HG03045 (cell line): ENCODE data around the gene SLC16A3.
"Not testable (repeated sequence)": the region's sequence is repeated elsewhere in the genome, so short reads cannot be mapped to it uniquely, and the experiment has no call there.

ENCODE experiments used
- ATAC-seq: cut with Tn5 transposase; IDR thresholded peaks from one replicate; pipeline ENCODE4 v1.9.1; 2021; ENCODE audit warnings: mild to moderate bottlenecking, moderate library complexity; ENCODE audit not compliant: unreplicated experiment

SLC16A3 gene

DNA sequence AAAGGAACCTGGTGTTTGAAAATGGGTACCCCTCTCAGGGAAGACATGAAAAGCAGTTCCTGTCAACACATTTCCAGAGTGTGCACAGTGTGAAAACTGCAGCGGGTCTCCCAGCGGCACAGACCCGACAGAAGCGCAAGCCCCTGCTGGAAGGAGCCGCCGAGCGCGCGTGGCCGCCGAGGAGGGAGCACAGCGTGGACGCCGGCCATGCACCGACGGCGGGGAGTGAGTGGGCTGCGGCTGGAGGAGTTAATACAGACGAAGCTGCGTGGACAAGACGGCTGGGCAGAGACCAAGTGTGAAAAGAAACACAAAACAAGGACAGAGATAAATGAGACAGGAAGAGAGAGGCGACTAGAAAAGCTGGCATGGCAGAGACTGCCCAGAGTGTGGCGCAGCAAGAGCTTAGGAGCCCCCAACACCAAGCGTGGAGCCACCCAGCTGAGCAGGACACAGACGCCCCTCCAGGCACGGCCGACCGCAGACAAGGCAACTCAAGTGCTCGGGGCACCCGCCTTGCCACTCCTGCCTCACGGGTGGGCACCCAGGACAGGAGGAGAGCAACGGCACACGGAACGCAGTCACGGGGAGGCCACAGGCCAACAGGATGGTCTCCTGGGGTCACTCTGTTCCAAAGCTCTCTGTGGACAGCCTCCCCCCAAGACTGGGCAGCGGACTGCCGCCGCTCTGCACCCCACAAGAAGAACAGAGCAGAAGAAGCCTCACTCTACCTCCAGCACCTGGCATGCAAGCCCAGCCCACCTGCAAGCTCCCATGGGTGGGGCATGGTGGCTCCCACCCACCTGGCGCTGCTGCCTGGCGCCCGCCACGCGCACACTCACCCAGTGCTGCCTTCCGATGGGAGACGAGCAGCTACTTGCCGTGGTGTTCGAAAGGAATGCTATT, 16.5 kb downstream of the SLC16A3 start:
- ATAC-seq, result no peak

DNA sequence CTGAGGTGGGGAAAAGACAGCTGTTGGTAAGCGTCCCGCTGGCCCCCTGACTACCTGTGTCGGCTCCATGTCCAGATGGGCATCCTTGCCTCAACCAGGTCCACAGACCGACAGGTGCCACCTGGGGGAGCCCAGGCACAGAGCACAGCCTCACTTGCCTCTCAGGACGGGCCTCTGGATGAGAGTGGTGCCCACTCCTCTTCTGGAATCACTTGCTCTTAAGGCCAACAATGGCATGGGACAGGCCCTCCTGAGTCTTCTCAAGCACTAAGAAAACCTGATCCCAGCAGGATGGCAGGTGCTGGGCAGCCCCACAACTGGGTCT, 17.2 kb downstream of the SLC16A3 start:
- no peak for ATAC-seq

DNA sequence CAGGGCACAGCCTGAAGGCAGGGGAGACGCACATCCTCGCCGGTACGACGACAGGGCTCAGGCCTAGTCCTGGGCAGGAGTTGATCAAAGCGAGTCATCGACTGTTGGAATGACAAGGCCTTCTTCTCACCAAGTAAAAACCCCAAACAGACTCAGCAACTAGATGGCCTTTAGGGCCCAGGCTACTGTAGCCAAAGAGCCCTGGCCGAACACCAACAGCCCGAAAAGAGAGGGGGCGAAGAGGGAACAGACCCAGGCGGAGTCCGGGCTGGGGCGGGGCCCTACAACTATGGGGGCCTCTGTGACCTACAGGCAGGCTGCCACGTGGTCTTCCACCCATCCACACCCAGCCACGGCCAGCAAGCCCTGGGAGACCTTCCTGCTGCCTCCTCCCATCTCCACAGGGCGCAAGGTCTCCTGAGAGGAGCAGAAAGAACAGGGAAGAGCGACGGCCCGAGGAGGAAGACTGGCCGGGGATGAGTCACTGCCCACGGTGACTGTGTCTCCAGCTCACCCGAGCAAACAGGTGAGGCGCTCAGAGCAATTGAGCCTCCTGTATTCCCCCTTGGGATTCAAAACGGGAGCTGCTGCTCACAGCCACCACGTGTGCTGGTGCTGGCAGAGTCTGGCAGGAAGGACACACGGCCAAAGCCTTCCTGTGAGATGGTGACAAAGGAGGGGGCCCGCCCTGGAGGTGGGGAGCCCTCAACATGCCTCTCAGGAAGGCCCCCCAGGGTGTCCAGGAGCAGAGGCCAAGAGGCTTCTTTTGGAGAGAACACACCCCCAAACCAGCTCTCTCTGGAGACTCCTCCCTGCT, 17.7 kb downstream of the SLC16A3 start:
- no peak for ATAC-seq

DNA sequence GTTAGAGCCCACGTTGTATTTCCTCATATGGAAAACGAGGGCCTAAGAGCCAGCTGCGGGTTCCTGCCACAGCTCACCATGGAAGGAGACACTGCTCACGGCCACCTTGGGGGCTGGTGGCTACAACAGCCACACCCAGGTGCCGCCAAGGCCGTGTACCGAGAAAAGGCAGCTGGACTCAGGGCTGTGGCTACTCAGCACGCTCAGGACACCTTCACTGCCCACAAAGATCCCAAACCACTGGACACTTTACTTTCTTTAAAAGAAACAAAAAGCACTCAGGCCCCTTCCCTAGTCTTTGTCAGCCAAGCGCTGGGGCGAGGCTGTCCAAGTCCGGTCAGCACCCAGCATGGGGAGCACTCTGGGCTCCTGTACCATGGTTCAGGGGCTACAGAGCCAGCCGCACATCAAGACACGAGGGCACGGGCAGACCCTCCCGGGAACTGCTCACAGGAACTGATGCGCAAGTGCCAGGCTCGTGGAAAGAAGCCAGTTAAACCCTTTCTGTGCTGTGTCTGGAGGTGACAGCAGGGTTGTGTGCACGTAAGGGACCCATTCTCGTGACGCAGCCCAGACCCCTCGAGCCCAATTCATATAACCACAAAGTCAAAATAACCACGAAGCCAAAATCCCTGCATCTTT, 18.5 kb downstream of the SLC16A3 start:
- ATAC-seq, result no peak

DNA sequence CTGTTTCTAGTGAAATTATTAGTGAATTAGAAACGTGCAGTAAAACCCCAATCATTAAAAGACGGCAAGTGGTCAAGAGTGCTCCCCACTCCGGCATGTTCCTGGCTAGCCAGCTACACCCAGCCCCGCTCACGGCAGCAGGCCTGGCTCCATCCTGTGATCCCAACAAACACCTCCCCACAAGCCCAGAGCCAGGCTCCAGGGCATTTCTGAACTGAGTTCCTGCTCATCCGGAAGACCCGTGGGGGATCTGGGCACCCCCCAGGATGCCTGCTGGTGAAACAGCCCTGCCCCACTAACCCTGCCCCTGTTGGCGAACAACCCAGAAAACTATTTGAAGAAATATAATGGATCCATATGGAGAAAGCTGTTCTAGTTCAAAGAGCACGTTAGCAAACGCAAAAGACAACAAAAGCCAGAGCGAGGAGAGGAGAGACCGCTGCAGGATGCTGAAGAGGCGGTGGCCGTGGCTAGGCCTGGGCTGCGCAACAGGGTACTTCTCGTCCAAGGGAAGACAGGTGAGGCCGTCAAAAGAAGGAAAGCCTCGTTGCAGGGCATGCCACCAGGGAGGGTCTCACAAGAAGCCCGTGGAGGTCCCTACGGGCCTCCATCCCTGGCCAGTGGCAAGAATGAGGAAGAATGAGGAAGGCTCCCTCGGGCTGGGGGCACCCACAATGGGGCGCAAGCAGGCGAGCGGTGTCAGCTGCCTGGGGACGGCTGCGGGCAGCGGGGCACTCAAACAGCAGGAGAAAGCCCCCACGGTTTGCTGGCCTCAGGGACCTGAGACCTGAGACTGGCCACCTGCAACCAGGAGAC, 19.2 kb downstream of the SLC16A3 start:
- no peak for ATAC-seq

DNA sequence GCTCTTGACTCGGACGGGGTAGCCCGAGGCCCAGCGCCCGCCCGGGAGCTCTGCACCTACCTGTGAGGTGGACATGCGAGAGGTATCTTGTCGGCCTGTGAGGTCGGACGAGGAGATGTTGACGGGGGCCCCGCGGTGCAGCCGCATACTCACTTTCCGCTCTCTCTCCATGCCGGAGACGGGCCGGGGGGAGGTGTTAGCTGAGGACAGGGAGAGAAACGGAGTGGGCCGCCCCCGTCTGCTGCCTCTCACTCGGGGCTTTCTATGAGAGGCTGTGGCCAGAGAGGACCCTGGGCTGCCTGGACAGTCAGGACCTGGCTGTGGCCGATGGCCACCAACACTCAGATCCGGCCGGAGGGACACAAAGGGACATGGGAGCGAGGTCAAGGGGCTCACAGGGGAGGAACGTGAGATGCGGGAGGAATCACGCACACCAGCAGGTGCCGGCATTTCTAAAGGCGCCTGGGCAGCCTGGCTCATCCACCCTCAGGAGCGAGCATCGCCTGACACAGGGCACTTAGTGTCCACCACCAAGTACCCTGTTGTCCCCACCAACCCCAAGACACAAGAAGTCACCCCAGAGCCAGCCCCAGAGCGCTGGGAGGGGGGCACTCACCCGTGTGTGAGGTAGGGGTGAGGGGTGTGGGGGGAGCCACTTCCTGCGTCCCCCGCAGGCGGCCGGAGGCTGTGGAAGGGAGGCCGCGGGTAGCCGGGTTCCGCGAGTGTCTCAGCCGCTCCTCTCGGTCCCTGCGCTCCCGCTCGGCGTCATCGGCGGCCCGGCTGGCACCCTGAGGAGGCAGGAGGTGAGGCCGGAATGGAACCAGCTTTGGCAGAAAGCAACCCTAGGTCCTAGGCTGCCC, 20.2 kb downstream of the SLC16A3 start:
- ATAC-seq, result no peak

DNA sequence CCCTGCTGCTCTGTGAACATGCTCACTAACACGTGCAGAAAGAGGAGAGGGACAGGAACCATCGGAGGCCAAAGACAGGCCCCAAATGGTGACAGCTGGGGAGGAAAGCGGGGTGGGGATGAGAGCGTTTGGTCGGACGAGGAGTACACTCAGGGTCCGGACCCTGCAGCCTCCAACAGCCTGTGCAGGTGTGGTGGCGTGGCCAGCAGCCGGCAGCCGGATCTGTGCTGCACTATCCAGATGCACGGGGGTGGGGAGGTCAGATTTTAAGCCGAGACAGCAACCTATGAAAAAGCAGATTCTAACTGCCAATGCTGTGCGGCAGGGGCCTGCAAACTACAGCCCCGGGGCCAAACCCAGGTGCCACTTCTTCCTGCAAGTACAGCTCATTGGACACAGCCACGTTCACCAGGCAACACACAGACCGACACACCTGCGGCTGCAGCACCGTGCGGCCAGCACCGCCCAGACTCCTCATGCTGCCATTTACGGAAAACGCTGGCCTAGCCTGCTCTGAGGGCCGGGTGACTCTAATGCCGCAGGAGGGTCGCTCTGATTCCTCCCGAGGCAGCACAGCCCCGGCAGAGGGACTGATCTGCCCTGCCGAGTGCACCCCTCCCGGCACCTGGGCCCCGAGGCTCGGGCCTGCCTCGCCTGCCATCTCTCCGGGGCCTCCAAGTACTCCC, 21.2 kb downstream of the SLC16A3 start:
- no peak for ATAC-seq

DNA sequence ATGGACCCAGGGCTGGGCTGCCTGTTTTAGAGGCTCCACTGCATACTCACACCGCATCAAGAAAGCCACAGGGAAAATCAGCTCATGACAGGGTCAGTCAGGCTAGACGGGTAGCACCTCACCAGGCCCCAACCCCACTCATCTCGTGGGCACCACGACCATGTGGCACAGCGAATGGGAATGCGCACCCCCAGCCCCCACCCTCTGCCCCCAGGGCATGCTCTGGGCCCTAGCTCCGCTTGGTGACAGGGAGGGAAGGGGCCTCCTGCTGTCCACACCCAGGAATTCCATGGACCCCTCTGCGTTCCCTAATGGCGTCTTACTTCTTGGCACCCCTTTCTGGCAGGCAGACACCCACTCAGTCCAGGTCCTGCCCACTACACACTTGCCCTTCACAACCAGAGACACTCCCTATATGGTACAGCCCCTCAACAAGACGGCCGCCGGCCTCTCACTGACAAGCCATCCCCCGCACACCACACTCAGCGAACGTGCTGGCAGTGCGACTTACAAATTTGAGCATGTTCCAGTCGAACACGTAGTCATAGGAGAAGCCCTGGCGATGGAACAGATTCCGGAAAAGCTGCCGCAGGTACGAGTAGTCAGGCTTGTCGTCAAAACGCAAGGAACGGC, 22.1 kb downstream of the SLC16A3 start:
- no peak for ATAC-seq

DNA sequence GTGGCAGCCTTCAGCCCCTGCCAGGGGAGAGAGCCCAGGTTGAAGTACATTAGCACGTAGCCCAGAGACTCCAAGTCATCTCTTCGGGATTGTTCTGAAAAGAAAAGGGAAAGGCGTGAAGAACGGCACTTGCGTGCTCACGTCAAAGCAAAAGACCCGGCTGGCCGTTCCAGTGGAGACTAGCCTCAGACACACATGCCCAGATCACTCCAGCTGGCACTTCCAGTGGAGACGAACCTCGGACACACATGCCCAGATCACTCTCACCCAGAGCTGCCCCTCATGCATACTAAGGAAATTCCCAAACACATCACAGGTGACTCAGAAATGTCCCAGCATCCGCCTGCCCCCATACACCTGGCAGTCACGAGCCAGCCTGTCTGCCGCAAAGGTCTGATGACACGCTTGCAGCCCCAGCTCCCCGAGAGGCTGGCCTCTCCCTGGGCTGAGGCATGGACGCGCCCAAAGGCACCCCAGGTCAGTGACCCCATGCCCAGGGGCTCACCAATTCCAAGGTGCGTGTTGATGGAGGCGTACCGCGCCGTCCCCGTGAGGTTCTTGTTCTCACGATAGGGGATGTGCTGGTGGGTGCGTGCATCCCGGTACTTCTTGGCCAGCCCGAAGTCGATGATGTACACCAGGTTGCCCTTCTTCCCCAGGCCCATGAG, 23.8 kb downstream of the SLC16A3 start:
- ATAC-seq, result no peak

DNA sequence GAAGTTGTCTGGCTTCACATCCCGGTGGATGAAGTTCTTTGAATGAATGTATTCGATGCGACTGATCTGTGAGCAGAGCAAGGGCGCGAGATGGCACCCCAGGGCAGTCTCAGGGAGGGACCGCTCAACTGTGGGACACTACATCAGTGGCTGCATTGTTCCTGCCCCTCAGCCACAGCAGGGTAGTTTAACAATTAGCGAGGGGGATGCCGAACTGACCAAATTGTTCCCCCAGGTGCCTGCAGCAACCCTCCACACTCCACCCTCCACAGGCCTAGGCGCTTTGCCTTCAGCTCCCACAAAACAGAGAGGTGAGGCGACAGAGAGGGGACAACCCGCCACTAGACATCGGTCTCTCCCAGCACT, 24.3 kb downstream of the SLC16A3 start:
- no peak for ATAC-seq

DNA sequence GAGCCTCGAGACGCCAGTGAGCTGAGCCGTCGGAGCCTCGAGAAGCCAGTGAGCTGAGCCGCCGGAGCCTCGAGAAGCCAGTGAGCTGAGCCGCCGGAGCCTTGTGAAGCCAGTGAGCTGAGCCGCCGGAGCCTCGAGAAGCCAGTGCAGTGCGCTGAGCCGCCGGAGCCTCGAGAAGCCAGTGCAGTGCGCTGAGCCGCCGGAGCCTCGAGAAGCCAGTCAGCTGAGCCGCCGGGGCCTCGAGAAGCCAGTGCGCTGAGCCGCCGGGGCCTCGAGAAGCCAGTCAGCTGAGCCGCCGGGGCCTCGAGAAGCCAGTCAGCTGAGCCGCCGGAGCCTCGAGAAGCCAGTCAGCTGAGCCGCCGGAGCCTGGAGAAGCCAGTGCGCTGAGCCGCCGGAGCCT, 25.3 kb downstream of the SLC16A3 start:
- ATAC-seq, result not testable (repeated sequence)

DNA sequence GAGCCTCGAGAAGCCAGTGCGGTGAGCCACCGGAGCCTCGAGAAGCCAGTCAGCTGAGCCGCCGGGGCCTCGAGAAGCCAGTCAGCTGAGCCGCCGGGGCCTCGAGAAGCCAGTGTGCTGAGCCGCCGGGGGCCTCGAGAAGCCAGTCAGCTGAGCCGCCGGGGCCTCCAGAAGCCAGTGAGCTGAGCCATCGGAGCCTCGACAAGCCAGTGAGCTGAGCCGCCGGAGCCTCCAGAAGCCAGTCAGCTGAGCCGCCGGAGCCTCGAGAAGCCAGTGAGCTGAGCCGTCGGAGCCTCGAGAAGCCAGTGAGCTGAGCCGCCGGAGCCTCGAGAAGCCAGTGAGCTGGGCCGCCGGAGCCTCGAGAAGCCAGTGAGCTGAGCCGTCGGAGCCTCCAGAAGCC, 25.9 kb downstream of the SLC16A3 start:
- not testable (repeated sequence) for ATAC-seq

DNA sequence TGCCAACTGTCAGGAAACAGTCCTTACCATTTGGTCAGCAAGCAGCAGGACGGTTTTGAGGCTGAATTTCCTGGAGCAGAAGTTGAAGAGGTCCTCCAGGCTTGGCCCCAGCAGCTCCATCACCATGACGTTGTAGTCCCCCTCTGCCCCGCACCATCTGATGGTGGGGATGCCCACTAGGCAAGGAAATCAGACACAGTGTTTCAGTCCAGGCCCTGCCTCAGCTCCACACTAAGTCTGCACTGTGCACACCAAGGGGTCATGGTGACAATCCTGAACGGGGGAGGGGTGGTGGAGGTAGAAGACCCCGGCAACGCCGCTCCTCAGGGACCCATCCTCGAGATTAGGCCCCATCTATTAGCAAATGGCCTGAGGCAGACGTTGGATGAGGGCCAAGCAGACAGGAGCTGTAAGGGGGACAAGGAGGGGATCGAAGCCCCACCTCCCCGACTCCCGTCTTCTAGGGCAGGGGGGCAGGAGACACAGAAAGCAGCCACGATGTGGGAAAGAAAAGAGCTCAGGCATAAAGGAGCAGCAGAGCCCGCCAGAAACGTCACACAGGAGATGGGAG, 26.6 kb downstream of the SLC16A3 start:
- no peak for ATAC-seq

DNA sequence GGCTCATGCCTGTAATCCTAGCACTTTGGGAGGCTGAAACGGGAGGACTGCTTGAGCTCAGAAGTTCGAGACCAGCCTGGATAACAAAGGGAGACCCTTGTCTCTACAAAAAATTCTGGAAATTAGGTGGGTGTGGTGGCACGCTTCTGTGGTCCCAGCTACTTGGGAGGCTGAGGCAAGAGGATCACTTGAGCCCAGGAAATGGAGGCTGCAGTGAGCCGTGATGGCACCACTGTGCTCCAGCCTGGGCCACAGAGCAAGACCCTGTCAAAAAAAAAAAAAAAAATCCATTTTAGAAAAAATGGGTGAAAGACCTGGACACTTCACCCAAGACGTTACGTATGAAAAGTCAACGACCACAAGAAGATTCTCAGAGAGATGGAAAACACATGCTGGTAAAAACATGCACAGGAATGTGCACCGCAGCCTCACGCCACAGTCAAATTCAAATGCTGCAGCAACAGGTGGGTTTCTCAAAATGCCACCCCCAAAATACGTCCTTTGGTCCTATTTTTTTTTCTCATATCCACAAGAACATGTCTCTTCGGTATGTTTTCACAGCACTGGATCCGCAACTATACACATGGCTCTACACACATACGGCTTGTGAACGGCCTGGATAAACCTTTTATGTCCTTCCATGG, 27.5 kb downstream of the SLC16A3 start:
- ATAC-seq, result no peak

DNA sequence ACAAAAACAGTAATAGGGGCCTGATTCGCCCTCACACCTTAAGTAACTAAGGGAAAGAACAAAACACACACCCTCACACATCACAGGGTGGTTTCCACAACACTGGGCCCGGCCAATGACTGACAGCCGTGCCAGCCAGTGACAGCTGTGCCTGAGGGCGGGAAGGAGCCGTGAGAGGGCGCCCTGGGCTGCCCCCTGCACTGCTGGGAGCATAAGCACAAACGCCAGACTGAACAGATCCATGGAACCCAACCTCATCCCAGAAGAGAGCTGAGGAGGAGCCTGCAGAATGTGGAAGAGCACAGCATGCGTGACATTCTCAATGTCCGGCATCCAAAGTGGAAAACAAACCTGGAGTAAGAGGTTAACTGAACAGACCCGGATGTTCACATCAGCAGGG, 28.6 kb downstream of the SLC16A3 start:
- no peak for ATAC-seq

DNA sequence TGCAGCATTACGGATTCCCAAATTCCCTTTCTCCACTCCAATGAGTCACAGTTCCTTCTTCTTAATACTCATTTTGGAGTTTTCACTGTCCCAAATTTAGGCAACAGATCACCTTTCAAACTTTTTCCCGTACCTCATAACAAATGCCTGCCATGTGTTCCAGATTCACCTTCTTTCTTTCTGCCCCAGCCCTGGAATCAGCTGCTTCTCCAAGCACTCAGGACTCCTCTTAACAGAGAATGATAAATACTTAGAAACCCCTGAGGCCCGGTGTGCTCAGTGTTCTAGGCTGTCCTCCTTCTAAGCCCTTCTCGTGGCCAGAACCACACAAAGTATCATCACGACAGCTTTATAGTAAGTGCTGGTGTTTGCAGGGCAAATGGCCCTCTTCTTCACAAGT, 29.7 kb downstream of the SLC16A3 start:
- ATAC-seq, result no peak
